T-cell (primary cell): Measurements from ENCODE around the gene NUDT11. TPM values are rescaled to one million over a fixed set of nuclear protein-coding genes. Genes with fewer than 3 reads are reported as not detected.
A peak's percentile ranks its signal among the peaks of the same experiment; 100 is the strongest.
"Not testable (repeated sequence)": the region's sequence is repeated elsewhere in the genome, so short reads cannot be mapped to it uniquely, and the experiment has no call there.

Experiments used
- ATAC-seq, 4 experiments: fragments of 200-7000 bp in 3 of 4; fragments of 150-1000 bp in 1 of 4; cut with Tn5 transposase; replicated peaks in 1 of 4; 1 replicate in 3 of 4; 2 replicates in 1 of 4; pipeline ENCODE4 v1.10.0; 2021; ENCODE audit warnings: moderate library complexity in 3 of 4, mild to moderate bottlenecking in 2 of 4, moderate number of reproducible peaks in 1 of 4
- CTCF ChIA-PET, 2 donors: fragments of 300-600 bp; sonication (Branson Sonifier 250); formaldehyde crosslinking; loops; one replicate each; lab custom pipeline; 2022; ENCODE audit warnings: antibody characterized with exemption in 2 of 2; lab: Charles Lee
- POLR2A ChIA-PET, 2 donors: fragments of 300-600 bp; sonication (Branson Sonifier 250); formaldehyde crosslinking; loops; one replicate each; lab custom pipeline; 2022; ENCODE audit warnings: antibody characterized with exemption in 2 of 2; lab: Charles Lee
- DNase-seq, 35 experiments: peaks; one replicate each; pipeline versions ENCODE4 v3.0.0 to v3.0.0-alpha.2; 2013 to 2023
- H3K27ac ChIP-seq: one replicate; pipeline ENCODE4 v1.5.1; 2013; ENCODE audit warnings: low read length
- H3K27me3 ChIP-seq, 2 experiments: replicated peaks in 1 of 2; 1 replicate in 1 of 2; 2 replicates in 1 of 2; pipeline versions ENCODE4 v1.6.1 to v1.7.0; 2013; ENCODE audit warnings: low read length in 1 of 2, mixed read lengths in 1 of 2; ENCODE audit not compliant: control insufficient read depth in 2 of 2, insufficient read depth in 2 of 2; ENCODE audit errors: extremely low read depth in 1 of 2
- H3K36me3 ChIP-seq, 2 donors: 1 replicate in 1 of 2; 2 replicates in 1 of 2; pipeline versions ENCODE4 v1.6.1 to v1.7.0; 2013; ENCODE audit warnings: low read length in 1 of 2; ENCODE audit not compliant: control insufficient read depth in 2 of 2, insufficient read depth in 1 of 2; ENCODE audit errors: extremely low read depth in 1 of 2
- H3K4me1 ChIP-seq, 2 experiments: 1 replicate in 1 of 2; 2 replicates in 1 of 2; pipeline versions ENCODE4 v1.6.1 to v1.7.0; 2013; ENCODE audit warnings: low read length in 2 of 2, mixed read lengths in 1 of 2; ENCODE audit not compliant: insufficient read depth in 2 of 2, control insufficient read depth in 1 of 2; ENCODE audit errors: extremely low read depth in 1 of 2
- H3K4me3 ChIP-seq, 2 donors: 1 replicate in 1 of 2; 2 replicates in 1 of 2; pipeline versions ENCODE4 v1.5.1 to v1.7.0; 2013; ENCODE audit warnings: mild to moderate bottlenecking in 2 of 2, low read length in 1 of 2, moderate library complexity in 1 of 2; ENCODE audit not compliant: control insufficient read depth in 1 of 2; ENCODE audit errors: extremely low read depth in 1 of 2
- H3K9me3 ChIP-seq: 2 replicates; pipeline ENCODE4 v1.7.0; 2013
- H3K27ac Mint-ChIP-seq, 2 donors: one replicate each; pipeline ENCODE4 v1.8.0; 2020 to 2021; ENCODE audit warnings: mild to moderate bottlenecking in 2 of 2, mixed read lengths in 2 of 2
- H3K27me3 Mint-ChIP-seq, 2 donors: one replicate each; pipeline ENCODE4 v1.8.0; 2021 to 2022; ENCODE audit warnings: mixed read lengths in 2 of 2
- H3K36me3 Mint-ChIP-seq: one replicate; pipeline ENCODE4 v1.8.0; 2021; ENCODE audit warnings: mixed read lengths
- H3K4me1 Mint-ChIP-seq, 3 donors: one replicate each; pipeline ENCODE4 v1.8.0; 2020 to 2022; ENCODE audit warnings: mixed read lengths in 3 of 3, mild to moderate bottlenecking in 1 of 3
- H3K4me3 Mint-ChIP-seq, 3 donors: one replicate each; pipeline ENCODE4 v1.8.0; 2020 to 2022; ENCODE audit warnings: mild to moderate bottlenecking in 3 of 3, mixed read lengths in 3 of 3, moderate library complexity in 3 of 3
- H3K9me3 Mint-ChIP-seq, 3 donors: one replicate each; pipeline ENCODE4 v1.8.0; 2020 to 2022; ENCODE audit warnings: mixed read lengths in 3 of 3
- WGBS: methylation state at CpG from one replicate; pipeline ENCODE4 v1.1.5; 2013; ENCODE audit warnings: missing lambda C conversion rate; ENCODE audit not compliant: insufficient coverage; 5-methylcytosine and 5-hydroxymethylcytosine counted together
- total RNA-seq, 35 experiments: library from RNA in 6 of 35; stranded (reverse) in 6 of 35; fragments of 120-200 nt in 1 of 35; gene quantifications; one replicate each; pipeline versions ENCODE4 v1.2.1 to v1.2.4 and lab custom pipeline; 2013 to 2026

Gene NUDT11
- total RNA-seq (1 to 10 TPM in 1 of 5 donors, under 1 TPM in 4; 0.63 to 1.1 (median 0.76) TPM), total RNA-seq (lab: John Stamatoyannopoulos, UW) (0.12 to 5.2 (median 1.3) reads per million in 29 experiments)
- total RNA-seq (2013), result 0.76 TPM

GRCh38 chrX:51496501-51497291 is at the start of gene NUDT11:
Gene NUDT11 (minus strand): TSS chrX:51496592. CDS start chrX:51496444, 148 bp downstream.
- ChIA-PET POLR2A (no interaction called here), CTCF (no interaction called here)
- H3K27me3 ChIP-seq, result peaks cover 0 to 9% of the 10 kb centered on the region in 2 experiments
- DNase-seq, result peak in 21 of 35 experiments; percentile 0 to 33 (median 7)
- Mint-ChIP-seq H3K36me3 (no peaks in the 10 kb centered on the region), H3K27ac (no peak within 1 kb of the TSS), H3K4me1 (peaks cover 6 to 18% (median 6%) of the 10 kb centered on the region in 3 donors), H3K27me3 (peaks cover 22 to 27% of the 10 kb centered on the region in 2 donors), H3K4me3 (peak within 1 kb of the TSS; percentile 78 to 84 (median 83)), H3K9me3 (no peaks in the 10 kb centered on the region)
- peaks cover 0 to 7% of the 10 kb centered on the region in 2 experiments for H3K4me1 ChIP-seq
- H3K9me3 ChIP-seq, result no peaks in the 10 kb centered on the region
- under 1% methylated on average over 60 of the region's 96 CpGs for WGBS
- H3K4me3 ChIP-seq, result peak within 1 kb of the TSS; percentile 37 to 62
- H3K27ac ChIP-seq, result no peak within 1 kb of the TSS
- peak; percentile 61 to 78 (median 74) for ATAC-seq
- H3K36me3 ChIP-seq, result no peaks in the 10 kb centered on the region

- Histone ChIP-seq H3K36me3 (no peaks in the 10 kb centered on the region), H3K4me3 (no peak overlapping the region), H3K4me1 (no peaks in the 10 kb centered on the region), H3K27me3 (no peaks in the 10 kb centered on the region), H3K9me3 (no peaks in the 10 kb centered on the region), H3K27ac (no peak overlapping the region)
- Mint-ChIP-seq H3K4me3 (no peak overlapping the region), H3K9me3 (peaks cover 0 to 2% (median 0%) of the 10 kb centered on the region in 3 donors), H3K27ac (no peak overlapping the region), H3K27me3 (peaks cover 3 to 23% of the 10 kb centered on the region in 2 donors), H3K36me3 (no peaks in the 10 kb centered on the region), H3K4me1 (no peaks in the 10 kb centered on the region)
- no CpG with 5 or more reads among the region's 2 CpGs for WGBS
- DNase-seq (no peak), ATAC-seq (no peak)
- CTCF ChIA-PET, result no interaction called here
- POLR2A ChIA-PET, result no interaction called here
These were observed 24.0 kb upstream of the NUDT11 start for GRCh38 chrX:51520393-51520792.

- H3K9me3 ChIP-seq, H3K9me3 Mint-ChIP-seq, H3K4me3 ChIP-seq, CTCF ChIA-PET, H3K36me3 Mint-ChIP-seq, DNase-seq, H3K27ac Mint-ChIP-seq, H3K4me1 ChIP-seq, H3K27ac ChIP-seq, ATAC-seq, H3K4me1 Mint-ChIP-seq, H3K4me3 Mint-ChIP-seq, H3K27me3 ChIP-seq, POLR2A ChIA-PET, H3K36me3 ChIP-seq: not testable (repeated sequence)
- no CpG with 5 or more reads among the region's 2 CpGs for WGBS
- peaks cover 3 to 14% of the 10 kb centered on the region in 2 donors for H3K27me3 Mint-ChIP-seq
These were observed 22.7 kb upstream of the NUDT11 start for GRCh38 chrX:51519131-51519530.

- no peak overlapping the region for H3K4me3 ChIP-seq
- no peaks in the 10 kb centered on the region for H3K36me3 ChIP-seq
- no peaks in the 10 kb centered on the region for H3K4me1 ChIP-seq
- ATAC-seq (no peak), DNase-seq (no peak)
- Mint-ChIP-seq H3K36me3 (no peaks in the 10 kb centered on the region), H3K27me3 (peaks cover 2 to 29% of the 10 kb centered on the region in 2 donors), H3K4me3 (no peak overlapping the region), H3K4me1 (no peaks in the 10 kb centered on the region), H3K27ac (no peak overlapping the region), H3K9me3 (peaks cover 0 to 5% (median 0%) of the 10 kb centered on the region in 3 donors)
- no peaks in the 10 kb centered on the region for H3K27me3 ChIP-seq
- CTCF ChIA-PET, result no interaction called here
- H3K27ac ChIP-seq, result no peak overlapping the region
- no peaks in the 10 kb centered on the region for H3K9me3 ChIP-seq
- WGBS, result no CpG with 5 or more reads among the region's 3 CpGs
- POLR2A ChIA-PET, result no interaction called here
These were observed 11.2 kb upstream of the NUDT11 start for GRCh38 chrX:51507551-51507950.

GRCh38 chrX:51495701-51496488 is 497 bp downstream of the NUDT11 start:
- H3K27ac Mint-ChIP-seq, POLR2A ChIA-PET, H3K9me3 Mint-ChIP-seq, CTCF ChIA-PET, H3K27me3 ChIP-seq, DNase-seq, H3K9me3 ChIP-seq, H3K36me3 ChIP-seq, H3K27ac ChIP-seq, H3K4me1 ChIP-seq, H3K36me3 Mint-ChIP-seq: not testable (repeated sequence)
- peaks cover 25 to 34% of the 10 kb centered on the region in 2 donors for H3K27me3 Mint-ChIP-seq
- 0% methylated on average over 1 of the region's 60 CpGs for WGBS
- peaks cover 6 to 18% (median 6%) of the 10 kb centered on the region in 3 donors for H3K4me1 Mint-ChIP-seq
- peak overlapping the region; percentile 37 to 62 for H3K4me3 ChIP-seq
- ATAC-seq, result peak in 3 of 4 experiments; percentile 12 to 41 (median 39)
- peak overlapping the region; percentile 78 to 83 (median 79) for H3K4me3 Mint-ChIP-seq

- DNase-seq (no peak), ATAC-seq (no peak)
- Histone ChIP-seq H3K27me3 (peaks cover 0 to 9% of the 10 kb centered on the region in 2 experiments), H3K36me3 (no peaks in the 10 kb centered on the region), H3K4me3 (no peak overlapping the region), H3K4me1 (peaks cover 0 to 7% of the 10 kb centered on the region in 2 experiments), H3K27ac (no peak overlapping the region), H3K9me3 (no peaks in the 10 kb centered on the region)
- ChIA-PET POLR2A (no interaction called here), CTCF (no interaction called here)
- no peaks in the 10 kb centered on the region for H3K36me3 Mint-ChIP-seq
- no peak overlapping the region for H3K27ac Mint-ChIP-seq
- H3K27me3 Mint-ChIP-seq, result peaks cover 25 to 30% of the 10 kb centered on the region in 2 donors
- H3K4me1 Mint-ChIP-seq, result peaks cover 6 to 18% (median 6%) of the 10 kb centered on the region in 3 donors
- no peaks in the 10 kb centered on the region for H3K9me3 Mint-ChIP-seq
- WGBS, result 0% methylated on average over 1 of the region's 4 CpGs
- H3K4me3 Mint-ChIP-seq, result peak overlapping the region in 2 of 3 donors; percentile 53 to 83
These were observed 2.0 kb downstream of the NUDT11 start for GRCh38 chrX:51494409-51494808.
